HepG2 (cell line): Measurements from ENCODE around the gene OR11H6.
"Not testable (repeated sequence)": the region's sequence is repeated elsewhere in the genome, so short reads cannot be mapped to it uniquely, and the experiment has no call there.

Source experiments
- BRCA1 ChIP-seq: sonication (generic); formaldehyde crosslinking; IDR thresholded peaks from 2 replicates; pipeline ENCODE4 v1.4.0; 2020; ENCODE audit warnings: missing genetic modification reagents
- CTCF ChIP-seq: sonication (generic); formaldehyde crosslinking; IDR thresholded peaks from 2 replicates; pipeline ENCODE4 v1.5.0; 2020; ENCODE audit warnings: mild to moderate bottlenecking, missing genetic modification reagents, moderate library complexity
- EED ChIP-seq: sonication (generic); formaldehyde crosslinking; IDR thresholded peaks from 2 replicates; pipeline ENCODE4 v1.5.0; 2020; ENCODE audit warnings: mild to moderate bottlenecking, missing genetic modification reagents
- PATZ1 ChIP-seq: sonication (generic); formaldehyde crosslinking; IDR thresholded peaks from 2 replicates; pipeline ENCODE4 v1.4.0; 2020; ENCODE audit warnings: missing genetic modification reagents
- SKI ChIP-seq: fragments of 450-650 bp; IDR thresholded peaks from one replicate; pipeline ENCODE4 v1.6.1; 2018; ENCODE audit warnings: mild to moderate bottlenecking; ENCODE audit not compliant: partially characterized antibody
- SNAPC2 ChIP-seq: sonication (generic); formaldehyde crosslinking; IDR thresholded peaks from 2 replicates; pipeline ENCODE4 v1.8.1; 2022; ENCODE audit warnings: mild to moderate bottlenecking, missing genetic modification reagents
- ZBTB33 ChIP-seq: sonication (generic); formaldehyde crosslinking; IDR thresholded peaks from 2 replicates; pipeline ENCODE4 v1.4.0; 2020; ENCODE audit warnings: missing genetic modification reagents
- ZNF124 ChIP-seq: sonication (generic); formaldehyde crosslinking; IDR thresholded peaks from 2 replicates; pipeline ENCODE4 v1.4.0; 2020; ENCODE audit warnings: missing genetic modification reagents
- ZNF142 ChIP-seq: sonication (generic); formaldehyde crosslinking; IDR thresholded peaks from 2 replicates; pipeline ENCODE4 v1.4.0; 2020; ENCODE audit warnings: missing genetic modification reagents
- ZNF350 ChIP-seq: sonication (generic); formaldehyde crosslinking; IDR thresholded peaks from 2 replicates; pipeline ENCODE4 v1.4.0; 2020; ENCODE audit warnings: mild to moderate bottlenecking, low read depth, missing genetic modification reagents, borderline replicate concordance

- TF ChIP-seq ZNF350 (CRISPR knock-in tag); EED (CRISPR knock-in tag); ZNF124; ZBTB33 (CRISPR knock-in tag); CTCF (CRISPR knock-in tag); ZNF142 (CRISPR knock-in tag); BRCA1 (CRISPR knock-in tag); SNAPC2 (CRISPR knock-in tag); SKI; PATZ1 (CRISPR knock-in tag): not testable (repeated sequence)
Observed at GRCh38 chr14:20212406-20212805, 11.1 kb upstream of the OR11H6 start.
